A549 (cell line): ENCODE results near the gene PLA2G5. TPM values are rescaled to one million over a fixed set of nuclear protein-coding genes. Genes with fewer than 3 reads are reported as not detected.

Experiments
- ATAC-seq, 2 experiments: fragments of 200-7000 bp in 1 of 2; fragments of >200 bp in 1 of 2; cut with Nextera tagmentation in 1 of 2; cut with Tn5 transposase in 1 of 2; 3 replicates each; pipeline versions ENCODE4 v1.8.0 to v1.9.1; 2018 to 2020; ENCODE audit warnings: mild to moderate bottlenecking in 1 of 2, moderate library complexity in 1 of 2
- CTCF ChIA-PET: fragments of 300-600 bp; sonication (Branson Sonifier 250); formaldehyde crosslinking; extraction: SDS; loops from one replicate; lab custom pipeline; 2021; ENCODE audit warnings: antibody characterized with exemption, inconsistent platforms; lab: Yijun Ruan, JAX
- POLR2A ChIA-PET: fragments of 350-600 bp; formaldehyde crosslinking; extraction: SDS; loops from one replicate; lab custom pipeline; 2021; ENCODE audit warnings: antibody characterized with exemption, inconsistent platforms; lab: Yijun Ruan, JAX
- DNase-seq, 2 experiments: peaks; one replicate each; pipeline versions ENCODE4 v3.0.0 to v3.0.0-alpha.2; 2011 to 2016; ENCODE audit warnings: low read depth in 1 of 2, low spot score in 1 of 2
- FAIRE-seq: peaks from 2 replicates; lab custom pipeline; 2011; peaks lifted over from hg19 to GRCh38; lab: Jason Lieb, UNC
- H3K27ac ChIP-seq, 2 experiments: fragments of >200 bp; sonication (Bioruptor Twin); formaldehyde crosslinking; 3 replicates each; pipeline ENCODE4 v1.5.1; 2016 to 2017
- H3K4me1 ChIP-seq: fragments of >200 bp; sonication (Bioruptor Twin); formaldehyde crosslinking; 3 replicates; pipeline ENCODE4 v1.6.1; 2016
- H3K4me2 ChIP-seq: fragments of >200 bp; sonication (Bioruptor Twin); formaldehyde crosslinking; 3 replicates; pipeline ENCODE4 v1.6.1; 2016
- H3K4me3 ChIP-seq: fragments of >200 bp; sonication (Bioruptor Twin); formaldehyde crosslinking; 3 replicates; pipeline ENCODE4 v1.5.1; 2016
- H3K9me3 ChIP-seq: fragments of >200 bp; sonication (Bioruptor Twin); formaldehyde crosslinking; 3 replicates; pipeline ENCODE4 v1.6.1; 2016
- BHLHE40 ChIP-seq: IDR thresholded peaks from 2 replicates; pipeline ENCODE4 v1.6.1; 2012; ENCODE audit warnings: low read depth, low read length, inconsistent platforms
- CHD2 ChIP-seq: fragments of 150-350 bp; IDR thresholded peaks from 2 replicates; pipeline ENCODE4 v1.6.1; 2014; ENCODE audit warnings: low read length; ENCODE audit not compliant: partially characterized antibody
- CHD4 ChIP-seq: fragments of 200-600 bp; sonication (generic); IDR thresholded peaks from 2 replicates; pipeline ENCODE4 v1.6.1; 2016; ENCODE audit warnings: antibody characterized with exemption, mild to moderate bottlenecking, borderline replicate concordance
- E2F6 ChIP-seq: IDR thresholded peaks from 2 replicates; pipeline ENCODE4 v1.6.1; 2012; ENCODE audit warnings: low read depth, borderline replicate concordance
- EHF ChIP-seq: fragments of 250-450 bp; sonication (Bioruptor Pico); IDR thresholded peaks from 2 replicates; pipeline ENCODE4 v1.5.0; 2020; ENCODE audit warnings: mild to moderate bottlenecking
- EHMT2 ChIP-seq: fragments of 200-600 bp; sonication (generic); IDR thresholded peaks from 2 replicates; pipeline ENCODE4 v1.6.1; 2016; ENCODE audit warnings: antibody characterized with exemption, low read depth, mild to moderate bottlenecking, moderate library complexity
- FOSL2 ChIP-seq, 2 experiments: fragments of 450-650 bp in 1 of 2; fragments of >200 bp in 1 of 2; sonication (Bioruptor Twin) in 1 of 2; formaldehyde crosslinking; IDR thresholded peaks; 2 replicates each; pipeline versions ENCODE4 v1.5.0 to v1.6.1; 2016 to 2020; ENCODE audit warnings: mild to moderate bottlenecking in 1 of 2, moderate library complexity in 1 of 2
- FOXS1 ChIP-seq: fragments of 250-450 bp; sonication (Bioruptor Pico); IDR thresholded peaks from 2 replicates; pipeline ENCODE4 v1.5.0; 2020; ENCODE audit warnings: mild to moderate bottlenecking, moderate library complexity
- HDAC2 ChIP-seq: fragments of 200-600 bp; sonication (generic); IDR thresholded peaks from 2 replicates; pipeline ENCODE4 v1.6.1; 2016
- HES2 ChIP-seq: fragments of >200 bp; sonication (Bioruptor Twin); formaldehyde crosslinking; IDR thresholded peaks from 2 replicates; pipeline ENCODE4 v1.6.1; 2016
- HEYL ChIP-seq: fragments of 250-450 bp; sonication (Bioruptor Pico); IDR thresholded peaks from 2 replicates; pipeline ENCODE4 v1.8.0; 2021; ENCODE audit warnings: mild to moderate bottlenecking, moderate library complexity
- HOXA7 ChIP-seq: fragments of 250-450 bp; sonication (Bioruptor Pico); IDR thresholded peaks from 2 replicates; pipeline ENCODE4 v1.5.0; 2020; ENCODE audit warnings: mild to moderate bottlenecking, moderate library complexity
- HOXB13 ChIP-seq: fragments of 250-450 bp; sonication (Bioruptor Pico); IDR thresholded peaks from 2 replicates; pipeline ENCODE4 v1.5.0; 2020; ENCODE audit warnings: low read depth, mild to moderate bottlenecking, moderate library complexity
- JUN ChIP-seq, 2 experiments: fragments of >200 bp; sonication (Bioruptor Twin); formaldehyde crosslinking; IDR thresholded peaks; 2 replicates in 1 of 2; 3 replicates in 1 of 2; pipeline ENCODE4 v1.6.1; 2016 to 2017
- JUNB ChIP-seq: fragments of >200 bp; sonication (Bioruptor Twin); formaldehyde crosslinking; IDR thresholded peaks from 2 replicates; pipeline ENCODE4 v1.6.1; 2016
- KDM1A ChIP-seq: fragments of 200-600 bp; sonication (generic); IDR thresholded peaks from 2 replicates; pipeline ENCODE4 v1.6.1; 2016; ENCODE audit warnings: low read depth, mild to moderate bottlenecking
- MAFK ChIP-seq: fragments of 450-650 bp; IDR thresholded peaks from 2 replicates; pipeline ENCODE4 v1.6.1; 2014; ENCODE audit not compliant: partially characterized antibody
- MAX ChIP-seq: IDR thresholded peaks from 2 replicates; pipeline ENCODE4 v1.6.1; 2012
- NPAS2 ChIP-seq: fragments of 250-450 bp; sonication (Bioruptor Pico); IDR thresholded peaks from 2 replicates; pipeline ENCODE4 v1.8.0; 2022; ENCODE audit warnings: mild to moderate bottlenecking, moderate library complexity, borderline replicate concordance
- PHF8 ChIP-seq: fragments of 200-600 bp; sonication (generic); IDR thresholded peaks from 2 replicates; pipeline ENCODE4 v1.6.1; 2016; ENCODE audit warnings: low read depth, mild to moderate bottlenecking, antibody characterized with exemption, moderate library complexity, borderline replicate concordance
- POLR2A ChIP-seq: IDR thresholded peaks from 2 replicates; pipeline ENCODE4 v1.6.1; 2012; ENCODE audit warnings: mild to moderate bottlenecking, low read length
- POLR2AphosphoS2 ChIP-seq: conservative IDR thresholded peaks from 2 replicates; pipeline ENCODE4 v1.6.1; 2012; ENCODE audit warnings: low read length, improper control_type of control experiment, inconsistent platforms
- RNF2 ChIP-seq: fragments of 200-600 bp; sonication (generic); IDR thresholded peaks from 2 replicates; pipeline ENCODE4 v1.6.1; 2016; ENCODE audit warnings: low read depth, mild to moderate bottlenecking, antibody characterized with exemption, moderate library complexity, borderline replicate concordance
- TFCP2L1 ChIP-seq: fragments of 250-450 bp; sonication (Bioruptor Pico); IDR thresholded peaks from 2 replicates; pipeline ENCODE4 v1.5.0; 2021; ENCODE audit warnings: mild to moderate bottlenecking
- ZC3H11A ChIP-seq: fragments of 450-650 bp; IDR thresholded peaks from 2 replicates; pipeline ENCODE4 v1.6.1; 2014; ENCODE audit warnings: antibody characterized with exemption, mild to moderate bottlenecking
- ZNF302 ChIP-seq: fragments of 250-450 bp; sonication (Bioruptor Pico); IDR thresholded peaks from 2 replicates; pipeline ENCODE4 v1.9.0; 2021; ENCODE audit warnings: inconsistent platforms, mild to moderate bottlenecking, moderate library complexity
- ZSCAN20 ChIP-seq: fragments of 250-450 bp; sonication (Bioruptor Pico); IDR thresholded peaks from 2 replicates; pipeline ENCODE4 v1.8.0; 2022; ENCODE audit warnings: mild to moderate bottlenecking, moderate library complexity
- WGBS: methylation state at CpG from one replicate; pipeline ENCODE4 v1.1.6; 2017; ENCODE audit errors: missing lambda C conversion rate; 5-methylcytosine and 5-hydroxymethylcytosine counted together
- polyA plus RNA-seq, 4 experiments: library from polyadenylated mRNA; depleted of rRNA in 3 of 4; stranded (reverse); fragments of >200 nt; fragmentation: RNase III in 1 of 4; extraction: RNeasy Plus Mini Kit Qiagen cat#74134 plus additional on column Dnase treatment in 1 of 4; gene quantifications; 2 replicates in 3 of 4; 3 replicates in 1 of 4; pipeline ENCODE4 v1.2.3, GENCODE V29; 2011 to 2017
- TF ChIP-seq, protein P1 (sequence below): fragments of >200 bp; sonication (Bioruptor Twin); formaldehyde crosslinking; IDR thresholded peaks from 3 replicates; pipeline ENCODE4 v1.5.1; 2016
- TF ChIP-seq, protein P2 (sequence below): fragments of >200 bp; sonication (Bioruptor Twin); formaldehyde crosslinking; IDR thresholded peaks from 3 replicates; pipeline ENCODE4 v1.6.1; 2016

The PLA2G5 gene
- polyA plus RNA-seq, 2 of the 4 experiments (the other 2 are of a cell fraction), result not detected

DNA sequence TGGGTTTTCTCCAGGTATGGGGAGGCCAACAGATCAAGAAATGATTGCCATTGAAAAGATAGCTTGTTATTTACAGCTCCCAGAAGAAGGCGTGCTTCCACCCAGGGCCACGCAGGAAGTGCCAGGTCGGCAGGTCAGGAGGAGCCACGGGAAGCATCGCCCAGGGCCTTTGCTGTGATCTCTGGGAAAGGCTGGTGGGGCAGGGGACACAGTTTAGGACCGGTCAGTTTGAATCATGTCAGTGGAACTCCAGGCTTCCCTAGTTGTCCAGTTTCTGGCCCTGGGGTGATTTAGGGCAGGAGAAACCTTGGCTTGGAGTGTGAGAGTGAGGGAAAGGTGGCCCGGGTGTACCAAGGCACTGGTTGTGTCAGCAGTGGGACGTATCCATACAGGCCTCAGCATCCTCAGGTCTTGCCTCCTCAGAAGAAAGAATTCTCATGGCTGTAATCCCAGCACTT is 11.4 kb downstream of the PLA2G5 start:
- no peaks in the 10 kb centered on the region for H3K9me3 ChIP-seq
- no peak for DNase-seq
- WGBS, result 62% methylated on average over 8 of the region's 8 CpGs
- TF ChIP-seq ZSCAN20 (no peak), PHF8 (no peak), TFCP2L1 (CRISPR knock-in tag) (no peak), HDAC2 (no peak), JUN (IDR thresholded peaks at IDR 0.05) (no peak), NPAS2 (no peak), MAFK (no peak), E2F6 (no peak), CHD2 (no peak), EHF (CRISPR knock-in tag) (no peak), HES2 (no peak), HOXA7 (no peak), BHLHE40 (no peak), POLR2A (no peak), KDM1A (no peak)
- TF ChIP-seq, protein P1, sequence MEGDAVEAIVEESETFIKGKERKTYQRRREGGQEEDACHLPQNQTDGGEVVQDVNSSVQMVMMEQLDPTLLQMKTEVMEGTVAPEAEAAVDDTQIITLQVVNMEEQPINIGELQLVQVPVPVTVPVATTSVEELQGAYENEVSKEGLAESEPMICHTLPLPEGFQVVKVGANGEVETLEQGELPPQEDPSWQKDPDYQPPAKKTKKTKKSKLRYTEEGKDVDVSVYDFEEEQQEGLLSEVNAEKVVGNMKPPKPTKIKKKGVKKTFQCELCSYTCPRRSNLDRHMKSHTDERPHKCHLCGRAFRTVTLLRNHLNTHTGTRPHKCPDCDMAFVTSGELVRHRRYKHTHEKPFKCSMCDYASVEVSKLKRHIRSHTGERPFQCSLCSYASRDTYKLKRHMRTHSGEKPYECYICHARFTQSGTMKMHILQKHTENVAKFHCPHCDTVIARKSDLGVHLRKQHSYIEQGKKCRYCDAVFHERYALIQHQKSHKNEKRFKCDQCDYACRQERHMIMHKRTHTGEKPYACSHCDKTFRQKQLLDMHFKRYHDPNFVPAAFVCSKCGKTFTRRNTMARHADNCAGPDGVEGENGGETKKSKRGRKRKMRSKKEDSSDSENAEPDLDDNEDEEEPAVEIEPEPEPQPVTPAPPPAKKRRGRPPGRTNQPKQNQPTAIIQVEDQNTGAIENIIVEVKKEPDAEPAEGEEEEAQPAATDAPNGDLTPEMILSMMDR, result no peak
- TF ChIP-seq, all 56 proteins: peak for 0
- no peak for ATAC-seq
- H3K4me3 ChIP-seq, result no peak overlapping the region
- ChIA-PET CTCF (no interaction called here), POLR2A (no interaction called here)
- no peak for FAIRE-seq
- no peaks in the 10 kb centered on the region for H3K4me1 ChIP-seq
- H3K4me2 ChIP-seq, result no peak overlapping the region
- H3K27ac ChIP-seq, result no peak overlapping the region

DNA sequence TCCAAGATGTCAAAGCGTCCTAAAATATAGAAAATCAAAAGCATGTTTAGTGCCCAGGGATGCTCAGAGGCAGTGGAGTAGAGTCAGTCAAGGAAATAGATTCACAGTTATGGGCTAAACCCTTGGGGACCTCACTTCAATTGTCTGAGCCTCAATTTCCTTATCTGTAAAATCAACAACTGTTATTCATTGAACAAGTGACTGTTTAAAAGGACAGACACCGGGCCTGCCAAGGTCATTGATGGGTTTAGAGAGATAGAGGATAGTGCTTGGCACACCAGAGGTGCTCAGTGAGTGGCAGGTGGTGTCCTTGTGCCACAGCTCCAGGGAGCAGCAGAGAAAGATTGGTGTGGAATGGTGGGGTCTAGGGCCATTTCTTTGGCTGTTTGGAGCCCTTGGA is 12.8 kb downstream of the PLA2G5 start:
- Histone ChIP-seq H3K4me2 (no peak overlapping the region), H3K4me3 (no peak overlapping the region), H3K4me1 (no peaks in the 10 kb centered on the region), H3K9me3 (no peaks in the 10 kb centered on the region), H3K27ac (no peak overlapping the region)
- 25% methylated on average over 2 of the region's 2 CpGs for WGBS
- CTCF ChIA-PET, result no interaction called here
- TF ChIP-seq PHF8 (no peak), JUN (IDR thresholded peaks at IDR 0.05) (no peak), HDAC2 (no peak), TFCP2L1 (CRISPR knock-in tag) (no peak), POLR2AphosphoS2 (no peak), POLR2A (no peak), FOSL2 (IDR thresholded peaks at IDR 0.05) (no peak), FOSL2 (CRISPR knock-in tag; IDR thresholded peaks at IDR 0.05) (no peak), NPAS2 (no peak), CHD2 (no peak)
- TF ChIP-seq, protein P2, sequence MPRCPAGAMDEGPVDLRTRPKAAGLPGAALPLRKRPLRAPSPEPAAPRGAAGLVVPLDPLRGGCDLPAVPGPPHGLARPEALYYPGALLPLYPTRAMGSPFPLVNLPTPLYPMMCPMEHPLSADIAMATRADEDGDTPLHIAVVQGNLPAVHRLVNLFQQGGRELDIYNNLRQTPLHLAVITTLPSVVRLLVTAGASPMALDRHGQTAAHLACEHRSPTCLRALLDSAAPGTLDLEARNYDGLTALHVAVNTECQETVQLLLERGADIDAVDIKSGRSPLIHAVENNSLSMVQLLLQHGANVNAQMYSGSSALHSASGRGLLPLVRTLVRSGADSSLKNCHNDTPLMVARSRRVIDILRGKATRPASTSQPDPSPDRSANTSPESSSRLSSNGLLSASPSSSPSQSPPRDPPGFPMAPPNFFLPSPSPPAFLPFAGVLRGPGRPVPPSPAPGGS, result no peak
- ATAC-seq (no peak), FAIRE-seq (no peak), DNase-seq (no peak)
- POLR2A ChIA-PET, result no interaction called here

DNA sequence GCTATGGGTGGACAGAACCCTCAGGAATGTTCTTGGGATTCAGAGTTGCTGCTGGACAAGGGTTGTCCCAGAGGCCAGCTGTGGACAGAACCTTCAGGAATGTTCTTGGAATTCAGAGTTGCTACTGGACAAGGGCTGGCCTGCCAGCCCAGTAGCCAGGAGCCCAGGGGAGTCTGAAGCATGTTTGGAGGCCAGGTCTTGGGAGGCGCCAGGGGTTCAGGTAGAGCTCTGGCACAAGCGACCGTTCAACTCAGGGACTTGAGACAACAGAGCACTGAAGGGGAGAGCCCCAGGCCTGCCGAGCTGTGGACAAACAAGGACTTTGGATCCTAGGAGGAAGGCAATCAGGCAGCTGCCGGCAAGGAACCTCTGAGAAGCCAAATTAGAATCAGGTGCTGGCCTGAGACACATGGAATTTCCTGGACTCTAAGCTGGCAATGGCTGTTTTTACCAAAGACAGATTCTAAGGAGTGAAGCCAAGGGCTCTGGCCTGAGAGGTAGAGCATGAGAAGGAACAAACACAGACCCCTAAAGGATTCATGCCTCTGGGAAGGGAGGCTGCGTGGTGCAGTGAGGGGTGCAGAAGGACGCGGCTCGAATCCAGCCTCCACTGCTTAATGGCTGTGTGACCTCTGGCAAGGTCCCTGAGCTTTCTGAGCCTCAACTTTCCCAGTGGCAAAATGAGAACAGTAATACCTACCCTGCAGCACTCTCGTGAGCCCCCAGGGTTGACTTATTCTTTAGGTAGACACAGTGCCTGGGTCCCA is 13.4 kb downstream of the PLA2G5 start:
- FAIRE-seq, result no peak
- no peak overlapping the region for H3K27ac ChIP-seq
- no peak for ATAC-seq
- H3K4me2 ChIP-seq, result no peak overlapping the region
- ChIA-PET POLR2A (no interaction called here), CTCF (interaction anchor here (0.7 kb wide), 1 partner anchor 18 kb away, joined by 3 read pairs; no protein-coding TSS in a partner anchor)
- H3K9me3 ChIP-seq, result no peaks in the 10 kb centered on the region
- H3K4me1 ChIP-seq, result no peaks in the 10 kb centered on the region
- 64% methylated on average over 9 of the region's 10 CpGs for WGBS
- H3K4me3 ChIP-seq, result no peak overlapping the region
- DNase-seq, result no peak
- no peak for TF ChIP-seq POLR2AphosphoS2
- TF ChIP-seq RNF2, result no peak
- TF ChIP-seq HEYL, result no peak
- TF ChIP-seq TFCP2L1 (CRISPR knock-in tag), result no peak
- TF ChIP-seq EHMT2, result no peak
- TF ChIP-seq ZNF302 (CRISPR knock-in tag), result no peak
- no peak for TF ChIP-seq JUNB
- no peak for TF ChIP-seq FOXS1
- no peak for TF ChIP-seq HOXB13 (CRISPR knock-in tag)
- TF ChIP-seq ZC3H11A, result no peak
- TF ChIP-seq JUN (IDR thresholded peaks at IDR 0.05), result no peak
- no peak for TF ChIP-seq CHD4
- no peak for TF ChIP-seq FOSL2 (IDR thresholded peaks at IDR 0.05)
- no peak for TF ChIP-seq FOSL2 (CRISPR knock-in tag; IDR thresholded peaks at IDR 0.05)
- no peak for TF ChIP-seq MAX
- no peak for TF ChIP-seq POLR2A
